A673 (cell line): Measurements from ENCODE around the gene STK11.

ENCODE experiments used
- CTCF ChIP-seq: fragments of 300-800, 200-600 bp; sonication (generic); conservative IDR thresholded peaks from 2 replicates; pipeline ENCODE4 v1.5.1; 2017; ENCODE audit warnings: low read depth, mild to moderate bottlenecking, antibody characterized with exemption, low read length, moderate library complexity, mixed read lengths
- EZH2 ChIP-seq: fragments of 200-600 bp; sonication (generic); IDR thresholded peaks from 2 replicates; pipeline ENCODE4 v1.6.1; 2017; ENCODE audit warnings: borderline replicate concordance, low read depth, mild to moderate bottlenecking, mixed read lengths, antibody characterized with exemption, low read length; ENCODE audit not compliant: poor library complexity, severe bottlenecking

- TF ChIP-seq CTCF, result no peak
- no peak for TF ChIP-seq EZH2
Observed at GRCh38 chr19:1182068-1182467, 23.5 kb upstream of the STK11 start.
